Stimulated activated CD8-positive, alpha-beta memory T cell treated with anti-CD3 and anti-CD28 coated beads, Interleukin-7, amount 100 ng/mL, for 24 hours (primary cell): Measurements from ENCODE around the gene TSPEAR.
"Not testable (repeated sequence)": the region's sequence is repeated elsewhere in the genome, so short reads cannot be mapped to it uniquely, and the experiment has no call there.

Experiments used
- DNase-seq: peaks from one replicate; pipeline ENCODE4 v3.0.0-alpha.2; 2020; ENCODE audit warnings: low read depth

Gene TSPEAR

DNA sequence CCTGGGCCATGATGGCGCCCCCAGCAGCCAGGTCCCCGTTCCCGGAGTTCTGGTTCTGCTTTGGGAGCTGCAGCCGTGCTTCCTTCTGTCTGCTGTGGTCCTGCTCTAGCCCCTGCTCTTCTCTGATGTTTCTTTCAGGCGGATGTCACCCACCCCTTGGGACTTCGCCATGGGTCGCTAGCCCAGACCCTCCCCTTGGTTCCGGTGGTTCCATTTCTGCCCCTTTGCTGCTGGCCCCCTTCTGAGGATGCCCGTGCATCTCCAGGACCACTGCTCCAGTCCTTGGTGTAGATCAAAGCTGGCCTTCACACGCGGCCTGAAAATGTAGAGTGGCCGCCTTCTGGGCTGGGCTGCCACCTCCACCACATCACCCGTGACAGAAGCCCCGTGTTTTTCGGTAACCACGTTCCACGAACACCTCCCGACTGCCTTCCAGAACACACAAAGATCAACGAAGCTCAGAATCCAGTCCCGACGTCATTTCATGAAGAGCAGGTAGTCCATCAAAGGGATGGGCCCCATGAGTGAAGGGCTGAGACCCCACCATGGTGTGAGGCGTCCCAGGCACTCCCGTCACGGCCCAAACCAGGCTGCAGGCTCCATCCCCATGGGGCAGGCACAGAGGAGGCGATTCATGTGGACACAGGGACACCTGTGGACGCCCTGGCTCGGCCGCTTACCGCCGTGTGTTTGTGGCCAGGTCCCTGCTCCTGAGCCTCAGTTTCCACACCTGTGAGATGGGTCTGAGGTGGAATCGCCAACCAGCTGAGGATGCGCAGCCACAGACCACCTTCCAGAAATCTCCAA, 195.8 kb downstream of the TSPEAR start:
- DNase-seq = no peak

DNA sequence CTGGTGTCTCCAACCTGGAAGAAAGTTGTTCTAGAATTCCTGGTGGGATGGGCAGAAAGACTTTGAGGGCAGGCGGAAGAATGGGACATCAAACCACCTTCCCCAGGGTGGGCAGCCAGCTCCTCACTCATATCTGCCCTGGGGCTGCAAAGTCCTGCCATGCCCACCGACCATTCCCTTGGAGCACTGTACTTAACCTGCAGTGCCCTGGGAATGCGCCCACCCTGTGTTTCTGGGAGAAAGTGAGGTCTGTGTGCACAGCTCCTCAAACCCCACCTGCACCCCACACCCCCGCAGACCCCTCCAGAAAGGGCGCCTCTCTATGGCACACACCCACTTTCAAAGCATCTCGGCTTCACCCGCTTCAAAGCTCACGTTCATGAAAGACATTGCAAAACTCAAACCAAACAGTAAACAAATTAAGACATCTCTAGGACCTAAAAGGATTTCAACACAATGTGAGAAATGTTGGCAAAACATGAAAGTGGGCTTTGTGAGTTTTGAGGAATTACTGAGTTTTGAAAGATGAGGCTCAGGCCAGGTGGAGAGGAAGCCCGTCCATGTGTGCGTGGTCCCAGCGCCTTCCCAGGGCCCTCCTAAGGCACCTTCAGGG, 196.5 kb downstream of the TSPEAR start:
- no peak for DNase-seq

DNA sequence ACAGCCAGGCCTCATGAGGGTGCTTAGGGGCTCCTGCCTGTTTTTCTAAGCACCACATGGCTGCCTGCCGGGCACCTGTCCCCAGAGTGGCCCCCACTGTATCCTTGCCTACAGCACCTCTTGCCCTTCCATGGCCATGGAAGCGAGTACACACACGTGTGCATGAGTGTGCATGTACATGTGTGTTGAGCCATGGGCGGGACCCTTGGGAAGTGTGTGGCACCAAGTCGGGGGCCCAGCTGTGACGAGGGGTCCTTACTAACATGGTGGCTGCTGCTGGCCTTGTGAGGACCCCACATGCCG, 197.2 kb downstream of the TSPEAR start:
- no peak for DNase-seq

DNA sequence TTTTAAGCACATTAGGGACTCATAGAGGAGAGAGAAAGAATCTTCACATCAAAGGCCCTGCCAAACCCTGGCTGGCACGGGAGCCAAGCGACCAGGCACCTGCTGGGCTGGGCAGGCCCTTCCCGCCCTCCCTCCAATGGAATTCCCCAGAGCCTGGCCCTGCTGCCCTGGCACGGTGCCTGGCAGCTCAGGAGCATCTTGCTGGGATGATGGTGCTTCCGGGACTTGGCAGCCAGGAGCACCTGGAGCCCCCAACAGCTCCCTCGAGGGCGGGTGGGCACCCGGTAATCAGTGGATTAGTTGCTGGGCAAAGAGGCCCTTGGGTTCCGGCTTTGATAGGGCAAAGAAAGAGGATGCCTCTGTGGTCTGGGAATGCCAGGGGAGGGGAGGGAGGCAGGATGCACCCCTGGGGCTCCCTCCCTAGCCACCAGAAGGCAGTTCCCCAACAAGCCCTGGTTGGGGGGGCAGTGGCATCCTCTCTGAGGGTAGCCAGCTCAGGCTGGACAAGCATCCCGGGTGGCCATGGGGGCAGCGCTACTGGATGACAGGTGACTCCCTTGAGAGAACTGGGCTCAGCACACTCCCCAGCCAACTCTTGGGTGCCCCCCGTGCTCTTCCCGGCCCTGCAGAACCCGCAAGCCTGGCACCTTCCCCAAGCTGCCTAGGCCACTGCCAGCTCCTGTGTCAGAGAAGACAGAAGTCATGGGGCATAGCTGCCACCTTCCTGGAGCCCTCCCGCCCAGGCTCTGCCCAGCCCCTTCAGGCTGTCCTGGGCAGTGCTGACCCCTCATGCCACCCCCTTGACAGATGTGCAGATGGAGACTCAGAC, 197.8 kb downstream of the TSPEAR start:
- no peak for DNase-seq

DNA sequence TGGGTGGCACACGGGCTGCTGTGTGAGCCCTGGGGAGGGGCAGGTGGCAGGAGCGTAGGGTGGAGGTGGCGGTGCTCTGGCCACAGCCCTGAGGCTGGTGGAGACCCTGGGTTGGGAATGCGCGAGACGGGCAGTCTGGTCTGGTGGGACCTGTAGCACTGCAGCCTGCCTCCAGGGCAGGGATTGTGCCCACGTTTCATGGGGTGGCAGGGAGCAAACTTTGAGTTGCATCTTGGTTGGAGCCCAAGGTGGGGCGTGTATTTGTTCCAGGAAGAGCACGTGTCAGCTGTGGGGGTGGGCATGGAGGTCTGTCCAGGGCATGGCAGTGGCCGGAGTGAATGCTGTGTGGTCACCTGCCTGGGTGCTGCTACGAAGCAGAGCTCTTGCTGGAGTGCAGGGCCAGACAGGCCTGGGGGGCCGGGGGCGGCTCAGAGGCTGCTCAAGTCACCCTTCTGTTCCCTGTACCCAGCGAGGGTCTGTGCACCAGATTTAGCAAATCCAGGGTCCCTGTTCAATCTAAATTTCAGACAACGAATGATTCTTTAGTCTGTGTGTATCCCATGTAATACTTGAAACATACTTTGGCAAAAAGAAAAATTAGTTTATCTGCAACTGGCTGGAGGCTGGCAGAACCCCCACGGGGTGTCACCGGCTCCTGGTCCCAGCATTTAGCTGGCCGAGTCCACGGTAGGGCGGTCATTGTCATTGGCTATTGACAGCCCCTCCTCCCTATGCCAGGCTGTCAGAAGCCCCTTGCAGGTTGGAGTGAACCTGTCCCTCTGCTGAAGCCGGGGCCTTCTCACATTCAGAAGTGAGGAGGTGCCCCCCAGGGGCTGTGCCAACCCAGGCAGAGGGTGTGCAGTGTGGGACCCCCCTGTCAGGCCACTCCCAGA, 198.6 kb downstream of the TSPEAR start:
- DNase-seq = no peak

DNA sequence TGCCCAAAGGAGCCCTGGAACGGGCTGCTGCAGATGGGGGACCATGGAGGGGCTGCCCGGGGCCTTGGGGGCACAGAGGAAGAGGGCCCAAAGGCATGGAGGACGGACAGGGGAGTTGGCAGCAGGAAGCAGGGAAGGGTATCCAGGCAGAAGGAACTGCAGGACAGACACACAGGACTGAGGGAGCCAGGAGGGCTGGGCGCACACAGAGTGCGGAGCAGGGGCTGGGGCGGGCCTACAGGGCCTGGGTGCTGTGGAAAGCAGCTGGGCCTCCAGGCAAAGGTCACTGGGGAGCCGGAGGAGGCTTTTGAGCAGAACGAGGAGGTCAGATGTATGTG, 199.5 kb downstream of the TSPEAR start:
- no peak for DNase-seq

DNA sequence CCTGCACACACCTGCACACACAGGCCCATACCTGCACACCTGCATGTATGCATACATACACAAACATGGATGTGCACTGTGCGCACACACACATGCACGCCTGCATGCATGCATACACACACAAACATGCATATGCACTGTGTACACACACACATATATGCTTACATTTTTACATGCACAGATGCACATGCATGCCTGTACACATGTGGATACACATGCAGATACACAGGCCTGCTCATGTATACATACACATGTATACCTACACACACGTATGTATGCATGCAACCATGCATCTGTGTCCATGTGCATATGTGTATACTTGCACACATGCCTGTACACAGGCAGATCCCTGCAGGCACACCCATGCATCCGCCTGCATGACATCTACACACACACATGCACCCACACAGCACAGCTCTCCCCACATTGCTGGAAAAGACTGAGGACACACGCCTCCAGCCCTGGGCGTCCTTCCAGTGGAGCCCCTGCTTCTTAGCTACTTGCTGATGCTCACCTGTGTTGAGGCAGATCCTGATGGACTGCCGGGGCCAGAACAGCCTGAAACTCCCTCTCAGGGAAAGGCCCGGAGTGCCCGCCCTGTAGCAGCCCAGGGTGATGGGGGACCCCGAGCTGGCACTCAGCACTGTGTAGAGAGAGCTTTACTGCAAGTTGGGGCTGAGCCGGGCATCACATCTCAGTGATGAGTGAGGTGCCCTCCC, 200.0 kb downstream of the TSPEAR start:
- DNase-seq = no peak

DNA sequence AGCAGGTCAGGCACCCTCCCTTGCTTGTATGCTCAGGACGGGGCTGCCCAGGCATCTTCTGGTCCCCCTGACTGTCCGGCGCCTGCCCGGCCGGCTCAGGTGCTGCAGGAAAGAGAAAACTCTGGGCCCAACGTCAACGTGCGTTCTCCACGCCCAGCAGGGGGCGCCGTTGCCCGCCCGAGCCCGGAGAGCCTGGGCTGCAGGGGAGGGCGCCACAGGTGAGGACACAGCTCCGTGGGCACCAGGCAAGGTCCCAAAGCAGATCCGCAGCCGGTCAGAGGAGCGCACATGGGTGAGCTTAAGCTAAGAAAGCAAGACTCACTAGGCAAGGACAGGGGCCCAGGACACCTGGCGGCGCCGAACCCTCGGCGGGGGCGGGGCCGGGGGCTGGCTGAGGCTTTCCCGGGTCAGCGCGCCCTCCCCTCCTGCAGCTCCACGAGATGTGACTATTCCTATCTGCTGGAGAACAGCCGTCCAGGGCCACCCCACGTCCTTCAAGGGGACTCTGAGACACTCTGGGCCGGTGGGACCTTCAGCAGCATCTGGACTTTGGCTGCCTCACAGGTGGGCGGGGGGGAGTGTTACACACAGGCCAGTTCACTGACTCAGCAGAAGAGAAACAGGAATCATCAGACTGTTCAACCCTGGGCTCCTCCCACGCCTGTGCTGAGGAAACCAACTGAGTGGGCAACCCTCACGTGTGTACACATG, 200.7 kb downstream of the TSPEAR start:
- DNase-seq = peak; percentile 46

DNA sequence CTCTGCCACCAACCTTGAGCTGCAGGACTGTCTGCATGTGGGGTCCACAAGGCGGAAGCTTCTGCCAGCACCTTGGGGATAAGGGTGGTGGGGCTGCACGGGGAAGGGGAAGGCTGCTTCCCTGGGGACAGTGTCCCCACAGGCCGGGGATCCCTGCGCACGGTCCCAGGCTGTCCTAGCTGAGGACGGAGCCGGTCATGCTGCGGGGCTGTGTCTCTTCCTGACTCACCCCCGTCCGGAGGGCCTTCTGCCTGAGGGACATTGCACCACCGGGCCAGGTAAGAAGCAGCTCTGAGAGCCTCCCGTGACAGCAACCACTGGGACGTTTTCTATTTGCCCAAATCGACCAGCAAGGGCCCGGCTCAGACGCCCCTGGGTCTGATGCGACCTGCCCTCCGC, 201.3 kb downstream of the TSPEAR start:
- DNase-seq = no peak

DNA sequence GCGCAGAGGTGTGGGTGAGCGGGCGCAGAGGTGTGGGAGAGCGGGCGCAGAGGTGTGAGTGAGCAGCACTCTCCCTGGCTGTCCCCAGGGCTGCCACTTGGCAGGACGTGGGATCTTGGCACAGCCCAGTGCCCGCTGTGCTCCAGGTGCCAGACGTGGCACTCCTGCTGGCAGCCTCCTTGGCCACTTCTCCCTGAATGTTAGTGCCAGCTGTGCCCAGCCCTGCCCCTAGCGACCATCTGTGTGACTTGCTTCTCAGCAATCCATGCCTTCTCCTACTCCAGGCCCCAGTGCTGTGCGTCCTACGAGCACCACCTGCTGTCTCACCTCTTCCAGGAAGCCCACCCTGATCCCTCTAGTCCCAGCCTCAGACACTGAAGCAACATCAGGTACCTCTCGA, 201.8 kb downstream of the TSPEAR start:
- no peak for DNase-seq

DNA sequence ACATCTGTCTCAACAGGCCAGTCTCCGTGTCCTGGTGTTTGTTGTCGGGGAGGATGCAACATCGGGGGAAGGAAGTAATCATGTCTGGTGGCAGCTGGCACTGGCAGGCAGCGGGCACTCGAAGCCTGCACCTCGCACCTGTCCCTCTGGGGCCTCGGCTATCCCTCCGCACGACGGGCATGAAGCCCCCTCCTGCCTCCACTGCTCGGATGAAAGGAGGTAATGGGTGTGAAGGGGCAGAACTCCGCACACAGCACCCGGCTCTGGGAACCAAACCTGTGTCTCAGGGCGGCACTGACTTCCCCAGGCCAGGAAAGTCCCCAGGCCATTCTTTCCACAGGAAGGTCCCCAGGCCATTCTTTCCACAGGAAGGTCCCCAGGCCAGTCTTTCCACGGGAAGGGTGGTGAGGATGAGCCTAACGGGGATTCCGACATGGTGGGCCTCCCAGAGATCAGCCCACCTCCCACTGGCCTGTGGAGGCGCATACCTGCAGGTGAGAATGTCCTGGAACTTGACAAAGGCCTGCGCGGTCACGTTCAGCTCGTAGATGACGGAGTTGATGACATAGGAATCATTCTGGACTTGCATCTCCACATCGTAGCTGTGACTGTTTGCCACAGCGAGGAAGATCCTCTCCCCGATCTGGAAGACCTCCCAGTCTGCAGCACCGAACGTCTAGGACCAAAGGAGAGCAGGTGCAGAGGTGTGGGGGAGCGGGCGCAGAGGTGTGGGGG, 202.5 kb downstream of the TSPEAR start:
- DNase-seq = no peak

DNA sequence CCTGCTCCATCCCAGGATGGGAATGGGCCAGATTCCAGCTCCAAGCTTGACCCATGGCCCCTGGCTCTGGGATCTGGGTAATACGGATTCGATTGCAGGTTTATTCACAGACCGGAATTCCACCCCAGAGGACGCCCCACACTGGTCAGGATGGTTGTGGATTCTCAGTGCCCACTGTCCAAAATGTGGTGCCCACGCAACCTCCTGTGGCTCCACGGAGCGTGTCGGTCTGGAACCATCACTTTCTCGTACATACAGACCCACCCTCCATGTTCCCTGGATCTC, 203.0 kb downstream of the TSPEAR start:
- DNase-seq = no peak

DNA sequence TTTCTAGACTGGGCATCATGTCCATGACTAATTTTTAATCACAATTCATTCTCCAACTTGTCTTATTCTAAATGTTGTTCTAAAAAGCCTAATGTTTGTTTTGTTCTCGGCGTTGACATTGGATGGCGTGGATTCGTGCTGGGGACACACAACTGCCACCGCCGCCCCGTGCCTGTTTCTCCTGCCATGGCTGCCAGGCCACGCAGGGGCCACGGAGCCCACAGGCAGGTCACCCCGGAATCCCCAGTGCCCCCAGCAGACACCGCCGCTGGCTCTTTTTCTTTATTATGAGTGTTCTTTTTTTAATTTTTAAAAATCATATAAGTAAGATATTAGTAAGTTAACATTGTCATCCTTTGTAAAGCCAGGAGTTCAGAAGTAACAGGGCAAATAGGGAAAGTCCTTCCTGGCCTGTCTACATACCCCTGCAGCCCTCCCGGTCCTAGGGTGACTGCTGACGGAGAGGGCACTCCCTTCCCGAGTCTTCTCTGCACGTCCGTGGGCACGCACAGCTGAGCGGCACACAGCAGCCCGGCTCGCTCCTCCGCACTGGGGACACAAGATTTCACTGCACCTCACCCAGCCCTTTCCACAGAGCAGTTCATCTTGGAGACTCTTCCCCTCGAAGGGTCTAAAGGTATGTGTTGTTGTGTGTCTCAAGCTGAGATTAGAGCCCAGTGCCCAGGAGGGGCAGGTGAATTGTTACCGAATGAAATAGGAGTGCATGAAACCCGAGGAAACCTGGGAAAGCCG, 203.5 kb downstream of the TSPEAR start:
- no peak for DNase-seq

DNA sequence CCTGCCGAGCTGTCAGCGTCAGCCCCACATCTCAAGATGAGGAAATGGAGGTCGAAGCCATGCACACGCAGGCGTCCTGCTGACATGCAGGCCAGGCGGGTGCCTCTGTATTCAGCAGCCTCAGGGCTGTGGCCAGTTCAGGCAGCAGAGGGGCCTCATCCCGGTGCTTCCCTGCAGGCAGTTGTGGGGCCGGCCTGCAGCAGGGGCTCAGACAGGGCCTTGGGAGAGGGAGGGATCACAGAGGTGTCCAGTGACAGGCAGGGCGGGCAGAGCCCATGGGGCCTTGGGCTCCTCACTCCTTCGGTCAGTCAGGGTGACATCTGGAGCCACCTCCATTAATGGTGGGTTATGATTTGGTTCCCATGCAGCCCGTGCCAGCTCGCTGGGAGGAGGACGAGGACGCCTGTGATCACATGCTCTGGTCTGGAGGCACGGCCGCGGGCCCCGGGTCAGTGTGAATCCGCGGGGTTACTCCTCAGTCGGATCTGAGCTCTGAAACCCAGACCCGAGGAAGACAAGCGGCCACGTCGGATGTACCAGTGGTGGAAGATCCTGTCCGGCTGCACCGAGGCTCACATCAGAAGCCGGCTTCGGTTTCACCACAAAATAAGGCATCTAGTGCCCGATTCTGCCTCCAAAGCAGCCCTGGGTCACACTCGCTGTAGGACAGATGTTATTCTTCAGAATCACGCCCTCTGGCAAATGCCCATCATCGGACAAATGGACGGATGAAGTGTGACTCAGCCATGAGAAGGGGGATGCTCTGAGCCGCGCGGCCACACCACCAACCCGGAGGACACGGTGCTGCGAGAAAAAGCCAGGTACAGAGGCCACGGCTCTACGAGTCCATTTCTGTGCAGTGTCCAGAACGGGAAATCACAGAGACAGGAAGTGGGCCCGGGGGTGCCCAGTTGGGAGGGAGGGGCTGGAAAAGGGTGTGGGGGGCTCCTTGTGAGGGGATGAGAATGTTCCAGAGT, 204.8 kb downstream of the TSPEAR start:
- no peak for DNase-seq

DNA sequence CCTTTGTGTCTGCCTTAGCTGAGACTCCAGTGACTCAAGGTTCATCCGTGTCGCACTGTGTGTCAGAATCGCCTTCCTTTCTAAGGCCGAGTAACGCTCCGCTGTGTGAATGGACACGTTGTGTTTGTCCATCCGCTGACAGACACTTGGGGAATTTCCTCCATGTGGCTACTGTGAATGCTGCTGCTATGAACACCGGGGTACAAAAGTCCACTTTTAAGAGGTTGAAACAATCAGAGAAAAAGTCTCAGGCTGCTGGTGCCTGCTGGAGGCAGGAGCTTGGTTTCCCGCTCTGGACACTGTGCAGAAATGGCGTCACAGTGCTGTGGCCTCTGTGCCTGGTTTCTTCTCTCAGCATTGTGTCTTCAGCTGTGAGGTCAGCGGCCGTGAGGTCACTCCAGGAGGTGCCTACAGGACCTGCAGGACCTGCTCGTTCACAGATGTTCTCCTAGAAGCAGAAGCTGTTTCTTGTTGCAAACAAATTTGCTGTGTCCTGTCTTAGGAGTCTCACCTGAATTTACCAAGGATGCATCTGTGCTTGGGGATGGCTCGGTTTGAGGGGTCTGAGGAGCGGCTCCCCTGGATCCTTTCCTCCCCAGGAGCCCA, 205.6 kb downstream of the TSPEAR start:
- DNase-seq = no peak

DNA sequence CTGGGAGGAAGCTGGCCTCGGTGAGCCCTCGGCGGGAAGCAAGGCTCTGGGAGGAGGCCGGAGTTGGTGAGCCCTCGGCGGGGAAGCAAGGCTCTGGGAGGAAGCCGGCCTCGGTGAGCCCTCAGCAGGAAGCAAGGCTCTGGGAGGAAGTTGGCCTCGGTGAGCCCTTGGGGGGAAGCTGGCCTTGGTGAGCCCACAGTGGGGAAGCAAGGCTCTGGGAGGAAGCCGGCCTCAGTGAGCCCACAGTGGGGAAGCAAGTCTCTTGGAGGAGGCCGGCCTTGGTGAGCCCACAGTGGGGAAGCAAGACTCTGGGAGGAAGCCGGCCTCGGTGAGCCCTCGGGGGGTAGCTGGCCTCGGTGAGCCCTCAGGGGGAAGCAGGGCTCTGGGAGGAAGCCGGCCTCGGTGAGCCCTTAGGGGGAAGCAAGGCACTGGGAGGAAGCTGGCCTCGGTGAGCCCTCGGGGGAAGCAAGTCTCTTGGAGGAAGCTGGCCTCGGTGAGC, 207.4 kb downstream of the TSPEAR start:
- no peak for DNase-seq

DNA sequence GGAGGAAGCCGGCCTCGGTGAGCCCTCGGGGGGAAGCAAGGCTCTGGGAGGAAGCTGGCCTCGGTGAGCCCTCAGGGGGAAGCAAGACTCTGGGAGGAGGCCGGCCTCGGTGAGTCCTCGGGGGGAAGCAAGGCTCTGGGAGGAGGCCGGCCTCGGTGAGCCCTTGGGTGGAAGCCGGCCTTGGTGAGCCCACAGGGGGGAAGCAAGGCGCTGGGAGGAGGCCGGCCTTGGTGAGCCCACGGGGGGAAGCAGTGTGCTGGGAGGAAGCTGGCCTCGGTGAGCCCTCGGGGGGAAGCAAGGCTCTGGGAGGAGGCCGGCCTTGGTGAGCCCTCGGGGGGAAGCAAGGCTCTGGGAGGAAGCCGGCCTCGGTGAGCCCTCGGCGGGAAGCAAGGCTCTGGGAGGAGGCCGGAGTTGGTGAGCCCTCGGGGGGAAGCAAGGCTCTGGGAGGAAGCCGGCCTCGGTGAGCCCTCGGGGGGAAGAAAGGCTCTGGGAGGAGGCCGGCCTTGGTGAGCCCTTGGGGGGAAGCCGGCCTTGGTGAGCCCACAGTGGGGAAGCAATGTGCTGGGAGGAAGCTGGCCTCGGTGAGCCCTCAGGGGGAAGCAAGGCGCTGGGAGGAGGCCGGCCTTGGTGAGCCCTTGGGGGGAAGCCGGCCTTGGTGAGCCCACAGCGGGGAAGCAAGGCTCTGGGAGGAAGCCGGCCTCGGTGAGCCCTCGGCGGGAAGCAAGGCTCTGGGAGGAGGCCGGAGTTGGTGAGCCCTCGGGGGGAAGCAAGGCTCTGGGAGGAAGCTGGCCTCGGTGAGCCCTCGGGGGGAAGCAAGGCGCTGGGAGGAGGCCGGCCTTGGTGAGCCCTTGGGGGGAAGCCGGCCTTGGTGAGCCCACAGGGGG, 208.1 kb downstream of the TSPEAR start:
- DNase-seq = not testable (repeated sequence)
